IPS DF 6.9 (cell line): ENCODE measurements around the gene PIAS2.
"Not testable (repeated sequence)": the region's sequence is repeated elsewhere in the genome, so short reads cannot be mapped to it uniquely, and the experiment has no call there.

Experiments used
- DNase-seq: peaks from one replicate; pipeline ENCODE4 v3.0.0-alpha.2; 2013; ENCODE audit warnings: low read depth, low spot score
- H3K27ac ChIP-seq: one replicate; pipeline ENCODE4 v1.5.1; 2013; ENCODE audit warnings: low read length, control low read depth
- H3K27me3 ChIP-seq: 2 replicates; pipeline ENCODE4 v1.6.1; 2013; ENCODE audit warnings: mild to moderate bottlenecking, low read length; ENCODE audit not compliant: control insufficient read depth, insufficient read depth
- H3K36me3 ChIP-seq: 2 replicates; pipeline ENCODE4 v1.6.1; 2013; ENCODE audit warnings: low read length; ENCODE audit not compliant: control insufficient read depth, insufficient read depth
- H3K4me1 ChIP-seq: 2 replicates; pipeline ENCODE4 v1.6.1; 2013; ENCODE audit warnings: low read length; ENCODE audit not compliant: control insufficient read depth, insufficient read depth
- H3K4me3 ChIP-seq: 2 replicates; pipeline ENCODE4 v1.5.1; 2013; ENCODE audit warnings: mild to moderate bottlenecking, low read length
- H3K9me3 ChIP-seq: 2 replicates; pipeline ENCODE4 v1.6.1; 2013; ENCODE audit warnings: low read length, inconsistent platforms; ENCODE audit not compliant: control insufficient read depth, insufficient read depth
- WGBS: extraction: QIAGEN DNeasy Blood & Tissue Kit; methylation state at CpG from one replicate; pipeline ENCODE4 v1.1.7; 2013; ENCODE audit warnings: mixed read lengths, missing lambda C conversion rate; ENCODE audit not compliant: insufficient read length, insufficient coverage; 5-methylcytosine and 5-hydroxymethylcytosine counted together

PIAS2 gene

GRCh38 chr18:46917108-46917802 lies at the start of gene PIAS2, which contains the start of gene KATNAL2:
TSS of gene PIAS2 (minus strand) at chr18:46917507. CDS start at chr18:46917345, 162 bp downstream.
TSS of gene KATNAL2 (plus strand) at chr18:46917602. CDS start at chr18:46946873, 29,271 bp downstream.
- no peaks in the 10 kb centered on the region for H3K27me3 ChIP-seq
- DNase-seq: peak; percentile 45
- peak within 1 kb of the TSS; percentile 39; the same call in 1 of the 2 replicates for H3K4me3 ChIP-seq
- H3K36me3 ChIP-seq: no peaks in the 10 kb centered on the region
- H3K9me3 ChIP-seq: no peaks in the 10 kb centered on the region
- H3K27ac ChIP-seq: no peak within 1 kb of the TSS
- no CpG with 5 or more reads among the region's 107 CpGs for WGBS
- H3K4me1 ChIP-seq: peaks cover 8% of the 10 kb centered on the region; the same call in 1 of the 2 replicates

- WGBS: no CpG with 5 or more reads among the region's 10 CpGs
- H3K4me1 ChIP-seq, DNase-seq, H3K4me3 ChIP-seq, H3K9me3 ChIP-seq, H3K27me3 ChIP-seq, H3K36me3 ChIP-seq, H3K27ac ChIP-seq: not testable (repeated sequence)
Measured at GRCh38 chr18:46966266-46966665, 49.0 kb upstream of the PIAS2 start.

- DNase-seq, H3K27me3 ChIP-seq, H3K36me3 ChIP-seq, H3K27ac ChIP-seq, H3K4me1 ChIP-seq, H3K9me3 ChIP-seq, H3K4me3 ChIP-seq: not testable (repeated sequence)
- WGBS: no CpG with 5 or more reads among the region's 31 CpGs
Measured at GRCh38 chr18:46964579-46965293, 47.4 kb upstream of the PIAS2 start.

- H3K4me3 ChIP-seq, H3K4me1 ChIP-seq, H3K36me3 ChIP-seq, H3K27ac ChIP-seq, DNase-seq, H3K9me3 ChIP-seq, H3K27me3 ChIP-seq: not testable (repeated sequence)
- WGBS: no CpG with 5 or more reads among the region's 79 CpGs
Measured at GRCh38 chr18:46963656-46964578, 46.6 kb upstream of the PIAS2 start.

GRCh38 chr18:46958209-46958608 lies 40.9 kb upstream of the PIAS2 start:
- Histone ChIP-seq H3K4me3 (no peak overlapping the region), H3K27ac (no peak overlapping the region), H3K27me3 (no peaks in the 10 kb centered on the region), H3K36me3 (no peaks in the 10 kb centered on the region), H3K4me1 (no peaks in the 10 kb centered on the region), H3K9me3 (no peaks in the 10 kb centered on the region)
- no peak for DNase-seq
- no CpG with 5 or more reads among the region's 4 CpGs for WGBS

- Histone ChIP-seq H3K27ac (no peak overlapping the region), H3K4me3 (no peak overlapping the region), H3K27me3 (no peaks in the 10 kb centered on the region), H3K9me3 (no peaks in the 10 kb centered on the region), H3K4me1 (no peaks in the 10 kb centered on the region), H3K36me3 (no peaks in the 10 kb centered on the region)
- WGBS: no CpG with 5 or more reads among the region's 5 CpGs
- no peak for DNase-seq
Measured at GRCh38 chr18:46953195-46953594, 35.9 kb upstream of the PIAS2 start.

GRCh38 chr18:46950064-46950656 lies 32.9 kb upstream of the PIAS2 start:
- no peak overlapping the region for H3K4me3 ChIP-seq
- H3K36me3 ChIP-seq: no peaks in the 10 kb centered on the region
- no peaks in the 10 kb centered on the region for H3K9me3 ChIP-seq
- H3K27me3 ChIP-seq: no peaks in the 10 kb centered on the region
- DNase-seq: no peak
- no peaks in the 10 kb centered on the region for H3K4me1 ChIP-seq
- H3K27ac ChIP-seq: no peak overlapping the region
- no CpG with 5 or more reads among the region's 5 CpGs for WGBS

GRCh38 chr18:46946656-46947282 lies 29.5 kb upstream of the PIAS2 start:
- no peaks in the 10 kb centered on the region for H3K9me3 ChIP-seq
- peak overlapping the region; percentile 97 for H3K4me3 ChIP-seq
- WGBS: no CpG with 5 or more reads among the region's 32 CpGs
- no peak overlapping the region for H3K27ac ChIP-seq
- H3K36me3 ChIP-seq: no peaks in the 10 kb centered on the region
- no peaks in the 10 kb centered on the region for H3K27me3 ChIP-seq
- no peaks in the 10 kb centered on the region for H3K4me1 ChIP-seq
- peak; percentile 74 for DNase-seq

- Histone ChIP-seq H3K9me3 (no peaks in the 10 kb centered on the region), H3K27ac (no peak overlapping the region), H3K36me3 (no peaks in the 10 kb centered on the region), H3K4me1 (peaks cover 3% of the 10 kb centered on the region; the same call in 1 of the 2 replicates), H3K27me3 (no peaks in the 10 kb centered on the region), H3K4me3 (no peak overlapping the region)
- DNase-seq: no peak
- WGBS: no CpG with 5 or more reads among the region's 2 CpGs
Measured at GRCh38 chr18:46942646-46943045, 25.3 kb upstream of the PIAS2 start.
